Gastrocnemius medialis (tissue), 4 donors: ENCODE data around the gene LTV1.

Experiments
- POLR2A ChIP-seq, 2 donors: fragments of 450-650 bp; IDR thresholded peaks; one replicate each; pipeline ENCODE4 v1.6.1; 2017; ENCODE audit warnings: antibody characterized with exemption in 2 of 2, mild to moderate bottlenecking in 2 of 2, moderate library complexity in 2 of 2
- TF ChIP-seq, protein P1 (sequence below), 5 experiments: fragments of 450-650 bp in 3 of 5; fragments of 200-600 bp in 2 of 5; sonication (generic) in 2 of 5; IDR thresholded peaks in 4 of 5; conservative IDR thresholded peaks in 1 of 5; 1 replicate in 4 of 5; 2 replicates in 1 of 5; pipeline ENCODE4 v1.5.1; 2016 to 2019; ENCODE audit warnings: antibody characterized with exemption in 5 of 5, mild to moderate bottlenecking in 3 of 5, moderate library complexity in 3 of 5

- TF ChIP-seq, protein P1, sequence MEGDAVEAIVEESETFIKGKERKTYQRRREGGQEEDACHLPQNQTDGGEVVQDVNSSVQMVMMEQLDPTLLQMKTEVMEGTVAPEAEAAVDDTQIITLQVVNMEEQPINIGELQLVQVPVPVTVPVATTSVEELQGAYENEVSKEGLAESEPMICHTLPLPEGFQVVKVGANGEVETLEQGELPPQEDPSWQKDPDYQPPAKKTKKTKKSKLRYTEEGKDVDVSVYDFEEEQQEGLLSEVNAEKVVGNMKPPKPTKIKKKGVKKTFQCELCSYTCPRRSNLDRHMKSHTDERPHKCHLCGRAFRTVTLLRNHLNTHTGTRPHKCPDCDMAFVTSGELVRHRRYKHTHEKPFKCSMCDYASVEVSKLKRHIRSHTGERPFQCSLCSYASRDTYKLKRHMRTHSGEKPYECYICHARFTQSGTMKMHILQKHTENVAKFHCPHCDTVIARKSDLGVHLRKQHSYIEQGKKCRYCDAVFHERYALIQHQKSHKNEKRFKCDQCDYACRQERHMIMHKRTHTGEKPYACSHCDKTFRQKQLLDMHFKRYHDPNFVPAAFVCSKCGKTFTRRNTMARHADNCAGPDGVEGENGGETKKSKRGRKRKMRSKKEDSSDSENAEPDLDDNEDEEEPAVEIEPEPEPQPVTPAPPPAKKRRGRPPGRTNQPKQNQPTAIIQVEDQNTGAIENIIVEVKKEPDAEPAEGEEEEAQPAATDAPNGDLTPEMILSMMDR (IDR thresholded peaks at IDR 0.05 in 4 of 5, conservative IDR thresholded peaks at IDR 0.05 in 1 of 5): no peak
- no peak for TF ChIP-seq POLR2A (IDR thresholded peaks at IDR 0.05)
Measured at GRCh38 chr6:143912671-143913070, 69.5 kb downstream of the LTV1 start.
